ENCODE results near the gene COG3. TPM values are rescaled to one million over a fixed set of nuclear protein-coding genes. Genes with fewer than 3 reads are reported as not detected.

Gene COG3
- total and polyA plus RNA-seq, 2 experiments from 2014 or later: 19.9 to 36.1 TPM

GRCh38 chr13:45538382-45538781 lies 73.6 kb downstream of the COG3 start:
- Histone ChIP-seq H3K79me2 (no peaks in the 10 kb centered on the region), H3K27me3 (no peaks in the 10 kb centered on the region), H3K9me2 (replicated peaks; ENCODE audit: insufficient read depth) (no peaks in the 10 kb centered on the region), H3K4me3 (no peak overlapping the region), H3K4me2 (no peak overlapping the region), H4K20me1 (ENCODE audit: insufficient read depth, poor library complexity, severe bottlenecking) (no peaks in the 10 kb centered on the region), H3K36me3 (replicated peaks; ENCODE audit: insufficient read depth, low read depth) (no peaks in the 10 kb centered on the region), H3K9me3 (ENCODE audit: low read depth) (no peaks in the 10 kb centered on the region), H3K27ac (no peak overlapping the region), H2AFZ (no peak overlapping the region), H3K4me1 (ENCODE audit: insufficient read depth) (no peaks in the 10 kb centered on the region)
- DNase-seq (ENCODE audit: low spot score): no peak
- 94% methylated on average over 2 of the region's 2 CpGs for WGBS (ENCODE audit: low lambda C conversion rate, missing lambda C conversion rate)
- TF ChIP-seq EZH2phosphoT487 (IDR thresholded peaks at IDR 0.05; ENCODE audit: low read depth, severe bottlenecking, unreplicated experiment): no peak
- TF ChIP-seq EZH2 (IDR thresholded peaks at IDR 0.05; ENCODE audit: borderline replicate concordance): no peak
- no peak for TF ChIP-seq CTCF (IDR thresholded peaks at IDR 0.05; ENCODE audit: poor library complexity)

- H3K27me3 ChIP-seq: no peaks in the 10 kb centered on the region
- no peaks in the 10 kb centered on the region for H3K9me3 ChIP-seq (ENCODE audit: low read depth)
Observed at GRCh38 chr13:45540195-45540594, 75.5 kb downstream of the COG3 start.

GRCh38 chr13:45540864-45541263 lies 76.1 kb downstream of the COG3 start:
- Histone ChIP-seq H3K4me1 (ENCODE audit: insufficient read depth) (no peaks in the 10 kb centered on the region), H3K9me3 (ENCODE audit: low read depth) (no peaks in the 10 kb centered on the region), H3K27me3 (no peaks in the 10 kb centered on the region), H3K4me2 (no peak overlapping the region), H3K36me3 (replicated peaks; ENCODE audit: insufficient read depth, low read depth) (no peaks in the 10 kb centered on the region), H3K9me2 (replicated peaks; ENCODE audit: insufficient read depth) (no peaks in the 10 kb centered on the region), H3K4me3 (no peak overlapping the region), H3K27ac (no peak overlapping the region), H2AFZ (no peak overlapping the region), H3K79me2 (no peaks in the 10 kb centered on the region), H4K20me1 (ENCODE audit: insufficient read depth, poor library complexity, severe bottlenecking) (no peaks in the 10 kb centered on the region)
- no peak for DNase-seq (ENCODE audit: low spot score)
- TF ChIP-seq CTCF (IDR thresholded peaks at IDR 0.05; ENCODE audit: poor library complexity) (no peak), EZH2phosphoT487 (IDR thresholded peaks at IDR 0.05; ENCODE audit: low read depth, severe bottlenecking, unreplicated experiment) (no peak)
- 95% methylated on average over 10 of the region's 10 CpGs for WGBS (ENCODE audit: low lambda C conversion rate, missing lambda C conversion rate)

More at GRCh38 chr13:45540195-45540594, 75.5 kb downstream of the COG3 start:
- DNase-seq (ENCODE audit: low spot score): no peak
- no peaks in the 10 kb centered on the region for H3K4me1 ChIP-seq (ENCODE audit: insufficient read depth)
- no peak for TF ChIP-seq EZH2phosphoT487 (IDR thresholded peaks at IDR 0.05; ENCODE audit: low read depth, severe bottlenecking, unreplicated experiment)
- TF ChIP-seq EZH2 (IDR thresholded peaks at IDR 0.05; ENCODE audit: borderline replicate concordance): no peak
- no peak for TF ChIP-seq CTCF (IDR thresholded peaks at IDR 0.05; ENCODE audit: poor library complexity)
- no peaks in the 10 kb centered on the region for H4K20me1 ChIP-seq (ENCODE audit: insufficient read depth, poor library complexity, severe bottlenecking)
- no peak overlapping the region for H3K27ac ChIP-seq
- H2AFZ ChIP-seq: no peak overlapping the region
- H3K4me3 ChIP-seq: no peak overlapping the region
- no peaks in the 10 kb centered on the region for H3K36me3 ChIP-seq (replicated peaks; ENCODE audit: insufficient read depth, low read depth)
- H3K4me2 ChIP-seq: no peak overlapping the region
- H3K79me2 ChIP-seq: no peaks in the 10 kb centered on the region
- WGBS (ENCODE audit: low lambda C conversion rate, missing lambda C conversion rate): 88% methylated on average over 6 of the region's 6 CpGs
- H3K9me2 ChIP-seq (replicated peaks; ENCODE audit: insufficient read depth): no peaks in the 10 kb centered on the region

- Histone ChIP-seq H3K4me3 (no peak overlapping the region), H3K9me2 (replicated peaks; ENCODE audit: insufficient read depth) (no peaks in the 10 kb centered on the region), H3K9me3 (ENCODE audit: low read depth) (no peaks in the 10 kb centered on the region), H3K4me1 (ENCODE audit: insufficient read depth) (no peaks in the 10 kb centered on the region), H3K36me3 (replicated peaks; ENCODE audit: insufficient read depth, low read depth) (no peaks in the 10 kb centered on the region), H3K27ac (no peak overlapping the region), H3K27me3 (no peaks in the 10 kb centered on the region), H2AFZ (no peak overlapping the region), H3K4me2 (no peak overlapping the region), H3K79me2 (no peaks in the 10 kb centered on the region), H4K20me1 (ENCODE audit: insufficient read depth, poor library complexity, severe bottlenecking) (no peaks in the 10 kb centered on the region)
- no peak for DNase-seq (ENCODE audit: low spot score)
- no peak for TF ChIP-seq CTCF (IDR thresholded peaks at IDR 0.05; ENCODE audit: poor library complexity)
- TF ChIP-seq EZH2phosphoT487 (IDR thresholded peaks at IDR 0.05; ENCODE audit: low read depth, severe bottlenecking, unreplicated experiment): no peak
- TF ChIP-seq EZH2 (IDR thresholded peaks at IDR 0.05; ENCODE audit: borderline replicate concordance): no peak
- 93% methylated on average over 11 of the region's 11 CpGs for WGBS (ENCODE audit: low lambda C conversion rate, missing lambda C conversion rate)
Observed at GRCh38 chr13:45541806-45542205, 77.1 kb downstream of the COG3 start.

All from hepatocyte (in vitro differentiated cells).